HG03066 (cell line): Measurements from ENCODE around the gene ZNF747.

Experiments used
- ATAC-seq: cut with Tn5 transposase; IDR thresholded peaks from one replicate; pipeline ENCODE4 v1.9.1; 2021; ENCODE audit warnings: low read depth; ENCODE audit not compliant: unreplicated experiment

ZNF747 gene

GRCh38 chr16:30519120-30520049, 15.3 kb downstream of the ZNF747 start:
- no peak for ATAC-seq

- no peak for ATAC-seq
Observed at GRCh38 chr16:30518552-30518951, 16.1 kb downstream of the ZNF747 start.

- ATAC-seq, result no peak
Observed at GRCh38 chr16:30515275-30515674, 19.4 kb downstream of the ZNF747 start.

GRCh38 chr16:30511509-30511908, 23.1 kb downstream of the ZNF747 start:
- ATAC-seq, result no peak

GRCh38 chr16:30510376-30510938, 24.2 kb downstream of the ZNF747 start:
- ATAC-seq, result no peak

- ATAC-seq, result no peak
Observed at GRCh38 chr16:30509081-30509765, 25.4 kb downstream of the ZNF747 start.

- no peak for ATAC-seq
Observed at GRCh38 chr16:30503403-30504296, 31.0 kb downstream of the ZNF747 start.

- ATAC-seq, result no peak
Observed at GRCh38 chr16:30499284-30499683, 35.4 kb downstream of the ZNF747 start.

GRCh38 chr16:30494709-30495108, 39.9 kb downstream of the ZNF747 start:
- ATAC-seq, result no peak

- ATAC-seq, result no peak
Observed at GRCh38 chr16:30493941-30494488, 40.6 kb downstream of the ZNF747 start.

GRCh38 chr16:30491744-30492308, 42.8 kb downstream of the ZNF747 start:
- ATAC-seq, result no peak

GRCh38 chr16:30491229-30491628, 43.4 kb downstream of the ZNF747 start:
- no peak for ATAC-seq

GRCh38 chr16:30490210-30490609, 44.4 kb downstream of the ZNF747 start:
- no peak for ATAC-seq

GRCh38 chr16:30488764-30489605, 45.7 kb downstream of the ZNF747 start:
- ATAC-seq, result no peak

GRCh38 chr16:30485818-30486436, 48.7 kb downstream of the ZNF747 start:
- ATAC-seq, result no peak

GRCh38 chr16:30484887-30485286, 49.8 kb downstream of the ZNF747 start:
- ATAC-seq, result no peak

- ATAC-seq, result no peak
Observed at GRCh38 chr16:30482366-30482765, 52.3 kb downstream of the ZNF747 start.

GRCh38 chr16:30481381-30481780, 53.3 kb downstream of the ZNF747 start:
- ATAC-seq, result no peak
